Activated naive CD4-positive, alpha-beta T cell treated with Interleukin-2 at 50 U/mL for 16 hours (primary cell): ENCODE results near the gene LRP1B.

ENCODE experiments used
- DNase-seq: peaks from one replicate; pipeline ENCODE4 v3.0.0-alpha.2; 2020

LRP1B gene

GRCh38 chr2:140256080-140256479 is 1874.7 kb downstream of the LRP1B start:
- no peak for DNase-seq

- DNase-seq, result no peak
Measured at GRCh38 chr2:140249821-140250220, 1881.0 kb downstream of the LRP1B start.

GRCh38 chr2:140248623-140249022 is 1882.2 kb downstream of the LRP1B start:
- DNase-seq, result no peak

- no peak for DNase-seq
Measured at GRCh38 chr2:140247451-140248195, 1883.2 kb downstream of the LRP1B start.

GRCh38 chr2:140246957-140247356 is 1883.9 kb downstream of the LRP1B start:
- DNase-seq, result no peak

GRCh38 chr2:140246058-140246457 is 1884.8 kb downstream of the LRP1B start:
- no peak for DNase-seq

- no peak for DNase-seq
Measured at GRCh38 chr2:140242889-140243288, 1887.9 kb downstream of the LRP1B start.

- no peak for DNase-seq
Measured at GRCh38 chr2:140234116-140234515, 1896.7 kb downstream of the LRP1B start.

- no peak for DNase-seq
Measured at GRCh38 chr2:140210963-140211362, 1919.9 kb downstream of the LRP1B start.

GRCh38 chr2:140205093-140205492 is 1925.7 kb downstream of the LRP1B start:
- DNase-seq, result no peak

GRCh38 chr2:140203347-140203746 is 1927.5 kb downstream of the LRP1B start:
- no peak for DNase-seq

- no peak for DNase-seq
Measured at GRCh38 chr2:140201572-140201971, 1929.2 kb downstream of the LRP1B start.

- no peak for DNase-seq
Measured at GRCh38 chr2:140200764-140201163, 1930.1 kb downstream of the LRP1B start.

GRCh38 chr2:140200307-140200706 is 1930.5 kb downstream of the LRP1B start:
- no peak for DNase-seq

- DNase-seq, result no peak
Measured at GRCh38 chr2:140199312-140199711, 1931.5 kb downstream of the LRP1B start.

GRCh38 chr2:140187086-140187485 is 1943.7 kb downstream of the LRP1B start:
- DNase-seq, result no peak

- no peak for DNase-seq
Measured at GRCh38 chr2:140186313-140186712, 1944.5 kb downstream of the LRP1B start.

- DNase-seq, result no peak
Measured at GRCh38 chr2:140185076-140185475, 1945.7 kb downstream of the LRP1B start.

- no peak for DNase-seq
Measured at GRCh38 chr2:140183056-140183765, 1947.6 kb downstream of the LRP1B start.
